ENCODE data around the gene MCL1. TPM values are rescaled to one million over a fixed set of nuclear protein-coding genes. Genes with fewer than 3 reads are reported as not detected.
A peak's percentile ranks its signal among the peaks of the same experiment; 100 is the strongest.

MCL1 gene
- total RNA-seq, 1 donor from 2014 or later = 193 TPM

GRCh38 chr1:150548324-150548631 lies 31.1 kb downstream of the MCL1 start:
- no peak for DNase-seq (ENCODE audit: low spot score)
- Mint-ChIP-seq H3K27ac (ENCODE audit: unreplicated experiment) (no peak overlapping the region), H3K36me3 (ENCODE audit: low read depth, unreplicated experiment) (no peaks in the 10 kb centered on the region), H3K4me1 (ENCODE audit: unreplicated experiment) (peaks cover 3% of the 10 kb centered on the region), H3K4me3 (ENCODE audit: unreplicated experiment) (peak overlapping the region; percentile 78), H3K9me3 (ENCODE audit: unreplicated experiment) (no peaks in the 10 kb centered on the region), H3K27me3 (ENCODE audit: unreplicated experiment) (peaks cover 15% of the 10 kb centered on the region)
- no peak for TF ChIP-seq CTCF (IDR thresholded peaks at IDR 0.05; ENCODE audit: unreplicated experiment)

GRCh38 chr1:150546294-150546937 lies 33.0 kb downstream of the MCL1 start:
- no peaks in the 10 kb centered on the region for H3K36me3 Mint-ChIP-seq (ENCODE audit: low read depth, unreplicated experiment)
- peaks cover 3% of the 10 kb centered on the region for H3K4me1 Mint-ChIP-seq (ENCODE audit: unreplicated experiment)
- H3K4me3 Mint-ChIP-seq (ENCODE audit: unreplicated experiment) = no peak overlapping the region
- no peak overlapping the region for H3K27ac Mint-ChIP-seq (ENCODE audit: unreplicated experiment)
- no peak for DNase-seq (ENCODE audit: low spot score)
- H3K27me3 Mint-ChIP-seq (ENCODE audit: unreplicated experiment) = peaks cover 8% of the 10 kb centered on the region
- no peak for TF ChIP-seq CTCF (IDR thresholded peaks at IDR 0.05; ENCODE audit: unreplicated experiment)
- no peaks in the 10 kb centered on the region for H3K9me3 Mint-ChIP-seq (ENCODE audit: unreplicated experiment)

GRCh38 chr1:150545486-150546032 lies 33.9 kb downstream of the MCL1 start:
- H3K36me3 Mint-ChIP-seq (ENCODE audit: low read depth, unreplicated experiment) = no peaks in the 10 kb centered on the region
- TF ChIP-seq CTCF (IDR thresholded peaks at IDR 0.05; ENCODE audit: unreplicated experiment) = no peak
- no peak overlapping the region for H3K27ac Mint-ChIP-seq (ENCODE audit: unreplicated experiment)
- no peak for DNase-seq (ENCODE audit: low spot score)
- peaks cover 8% of the 10 kb centered on the region for H3K27me3 Mint-ChIP-seq (ENCODE audit: unreplicated experiment)
- no peaks in the 10 kb centered on the region for H3K9me3 Mint-ChIP-seq (ENCODE audit: unreplicated experiment)
- no peak overlapping the region for H3K4me3 Mint-ChIP-seq (ENCODE audit: unreplicated experiment)
- H3K4me1 Mint-ChIP-seq (ENCODE audit: unreplicated experiment) = peaks cover 3% of the 10 kb centered on the region

GRCh38 chr1:150544204-150544603 lies 35.2 kb downstream of the MCL1 start:
- no peak overlapping the region for H3K27ac Mint-ChIP-seq (ENCODE audit: unreplicated experiment)
- no peaks in the 10 kb centered on the region for H3K36me3 Mint-ChIP-seq (ENCODE audit: low read depth, unreplicated experiment)
- TF ChIP-seq CTCF (IDR thresholded peaks at IDR 0.05; ENCODE audit: unreplicated experiment) = no peak
- H3K4me1 Mint-ChIP-seq (ENCODE audit: unreplicated experiment) = peaks cover 3% of the 10 kb centered on the region
- H3K27me3 Mint-ChIP-seq (ENCODE audit: unreplicated experiment) = peaks cover 6% of the 10 kb centered on the region
- DNase-seq (ENCODE audit: low spot score) = no peak
- no peaks in the 10 kb centered on the region for H3K9me3 Mint-ChIP-seq (ENCODE audit: unreplicated experiment)
- no peak overlapping the region for H3K4me3 Mint-ChIP-seq (ENCODE audit: unreplicated experiment)

GRCh38 chr1:150543500-150544143 lies 35.8 kb downstream of the MCL1 start:
- Mint-ChIP-seq H3K36me3 (ENCODE audit: low read depth, unreplicated experiment) (no peaks in the 10 kb centered on the region), H3K27me3 (ENCODE audit: unreplicated experiment) (peaks cover 6% of the 10 kb centered on the region), H3K4me1 (ENCODE audit: unreplicated experiment) (peaks cover 6% of the 10 kb centered on the region), H3K4me3 (ENCODE audit: unreplicated experiment) (no peak overlapping the region), H3K27ac (ENCODE audit: unreplicated experiment) (no peak overlapping the region), H3K9me3 (ENCODE audit: unreplicated experiment) (no peaks in the 10 kb centered on the region)
- DNase-seq (ENCODE audit: low spot score) = no peak
- TF ChIP-seq CTCF (IDR thresholded peaks at IDR 0.05; ENCODE audit: unreplicated experiment) = no peak
